GM18867 (cell line): ENCODE results near the gene CCDC107.
"Not testable (repeated sequence)": the region's sequence is repeated elsewhere in the genome, so short reads cannot be mapped to it uniquely, and the experiment has no call there.

Experiments used
- ATAC-seq: cut with Tn5 transposase; IDR thresholded peaks from one replicate; pipeline ENCODE4 v1.9.1; 2021; ENCODE audit warnings: mild to moderate bottlenecking, moderate library complexity; ENCODE audit not compliant: unreplicated experiment

Gene CCDC107

GRCh38 chr9:35658137-35658967 is at the start of gene CCDC107:
Gene CCDC107 (plus strand): TSS chr9:35658292. CDS start chr9:35658380, 88 bp downstream.
- ATAC-seq = peak; percentile 66

- no peak for ATAC-seq
These were observed 48.9 kb upstream of the CCDC107 start for GRCh38 chr9:35609001-35609819.

GRCh38 chr9:35609820-35610163 is 48.3 kb upstream of the CCDC107 start:
- no peak for ATAC-seq

GRCh38 chr9:35611230-35611797 is 46.8 kb upstream of the CCDC107 start:
- ATAC-seq = peak; percentile 68

- ATAC-seq = not testable (repeated sequence)
These were observed 46.0 kb upstream of the CCDC107 start for GRCh38 chr9:35612066-35612465.

- ATAC-seq = no peak
These were observed 45.2 kb upstream of the CCDC107 start for GRCh38 chr9:35612843-35613242.

GRCh38 chr9:35615981-35616680 is 42.0 kb upstream of the CCDC107 start:
- ATAC-seq = no peak

GRCh38 chr9:35616681-35617459 is 41.2 kb upstream of the CCDC107 start:
- peak; percentile 34 for ATAC-seq

- no peak for ATAC-seq
These were observed 40.5 kb upstream of the CCDC107 start for GRCh38 chr9:35617548-35617947.

- no peak for ATAC-seq
These were observed 39.8 kb upstream of the CCDC107 start, which contains the start of gene CD72 for GRCh38 chr9:35618325-35618727. Gene CD72 (minus strand): TSS chr9:35618413. CDS start chr9:35618303, 110 bp downstream.

- ATAC-seq = peak; percentile 51
These were observed 39.0 kb upstream of the CCDC107 start for GRCh38 chr9:35618854-35619799.

GRCh38 chr9:35619800-35620158 is 38.3 kb upstream of the CCDC107 start:
- ATAC-seq = peak; percentile 50

- ATAC-seq = no peak
These were observed 30.5 kb upstream of the CCDC107 start for GRCh38 chr9:35627575-35627974.

GRCh38 chr9:35628389-35628991 is 29.6 kb upstream of the CCDC107 start:
- no peak for ATAC-seq

GRCh38 chr9:35629597-35629996 is 28.5 kb upstream of the CCDC107 start:
- ATAC-seq = no peak

- no peak for ATAC-seq
These were observed 22.4 kb upstream of the CCDC107 start for GRCh38 chr9:35635730-35636129.

GRCh38 chr9:35636135-35636876 is 21.8 kb upstream of the CCDC107 start:
- no peak for ATAC-seq

- not testable (repeated sequence) for ATAC-seq
These were observed 21.2 kb upstream of the CCDC107 start for GRCh38 chr9:35636877-35637246.
